Small intestine (tissue), 7 donors: ENCODE results near the gene NDUFS2. TPM values are rescaled to one million over a fixed set of nuclear protein-coding genes. Genes with fewer than 3 reads are reported as not detected.

Experiments
- DNase-seq, 2 donors: peaks; one replicate each; pipeline versions ENCODE4 v3.0.0 to v3.0.0-alpha.2; 2013
- FAIRE-seq: peaks from 2 replicates; lab custom pipeline; 2012; peaks lifted over from hg19 to GRCh38; lab: Jason Lieb, UNC
- H3K27ac ChIP-seq, 3 donors: one replicate each; pipeline ENCODE4 v1.5.1; 2013; ENCODE audit warnings: low read length in 2 of 3, mild to moderate bottlenecking in 2 of 3, control low read depth in 1 of 3, inconsistent platforms in 1 of 3, low read depth in 1 of 3, moderate library complexity in 1 of 3
- H3K27me3 ChIP-seq, 3 donors: one replicate each; pipeline ENCODE4 v1.6.1; 2013; ENCODE audit warnings: low read length in 3 of 3, inconsistent platforms in 1 of 3; ENCODE audit not compliant: control insufficient read depth in 3 of 3, insufficient read depth in 3 of 3
- H3K36me3 ChIP-seq, 3 donors: one replicate each; pipeline ENCODE4 v1.6.1; 2013; ENCODE audit warnings: low read length in 3 of 3, inconsistent platforms in 1 of 3, low read depth in 1 of 3, mild to moderate bottlenecking in 1 of 3, moderate library complexity in 1 of 3; ENCODE audit not compliant: control insufficient read depth in 3 of 3, insufficient read depth in 2 of 3
- H3K4me1 ChIP-seq, 3 donors: one replicate each; pipeline ENCODE4 v1.6.1; 2013; ENCODE audit warnings: low read length in 2 of 3, inconsistent platforms in 1 of 3, low read depth in 1 of 3, mild to moderate bottlenecking in 1 of 3, moderate library complexity in 1 of 3; ENCODE audit not compliant: control insufficient read depth in 3 of 3, insufficient read depth in 2 of 3
- H3K4me3 ChIP-seq, 3 donors: one replicate each; pipeline ENCODE4 v1.5.1; 2013; ENCODE audit warnings: low read length in 3 of 3, control low read depth in 1 of 3, inconsistent platforms in 1 of 3, low read depth in 1 of 3, mild to moderate bottlenecking in 1 of 3, moderate library complexity in 1 of 3
- H3K9me3 ChIP-seq, 2 donors: one replicate each; pipeline ENCODE4 v1.6.1; 2013; ENCODE audit warnings: low read depth in 1 of 2, low read length in 1 of 2; ENCODE audit not compliant: control insufficient read depth in 2 of 2, insufficient read depth in 1 of 2
- WGBS, 3 donors: extraction: QIAGEN DNeasy Blood & Tissue Kit; methylation state at CpG; one replicate each; pipeline ENCODE4 v1.1.7; 2013; 5-methylcytosine and 5-hydroxymethylcytosine counted together
- polyA plus RNA-seq, 4 donors: library from polyadenylated mRNA; stranded (reverse) in 3 of 4; unstranded in 1 of 4; fragments of 200-250 nt in 3 of 4; fragments of 120-200 nt in 1 of 4; gene quantifications; one replicate each; pipeline versions ENCODE4 v1.2.1 to v1.2.3, GENCODE V29; 2013
- donor health status: healthy with polysubstance abuse.
- donor health status: control.
- donor health status: control.
- donor health status: Bipolar disorder and iron deficiency.
- donor health status: healthy.

The NDUFS2 gene
- polyA plus RNA-seq, 4 donors = 113 to 170 (median 121) TPM

- H3K36me3 ChIP-seq = peaks cover 0 to 52% (median 0%) of the 10 kb centered on the region in 3 donors
- 3 to 9% (median 8%) methylated on average over 11 of the region's 11 CpGs for WGBS, 3 donors
- peak overlapping the region; percentile 79 to 92 (median 92) for H3K4me3 ChIP-seq
- DNase-seq (no peak), FAIRE-seq (no peak)
- peak overlapping the region in 1 of 3 donors; percentile 38 for H3K27ac ChIP-seq
- no peaks in the 10 kb centered on the region for H3K9me3 ChIP-seq
- peaks cover 0 to 29% (median 2%) of the 10 kb centered on the region in 3 donors for H3K4me1 ChIP-seq
- H3K27me3 ChIP-seq = no peaks in the 10 kb centered on the region
These were observed 42.3 kb upstream of the NDUFS2 start for GRCh38 chr1:161159913-161160243.

GRCh38 chr1:161160671-161161145 lies 41.5 kb upstream of the NDUFS2 start:
- H3K27ac ChIP-seq = no peak overlapping the region
- H3K9me3 ChIP-seq = no peaks in the 10 kb centered on the region
- H3K4me1 ChIP-seq = peaks cover 0 to 37% (median 2%) of the 10 kb centered on the region in 3 donors
- DNase-seq = no peak
- no peaks in the 10 kb centered on the region for H3K27me3 ChIP-seq
- H3K36me3 ChIP-seq = peaks cover 0 to 56% (median 0%) of the 10 kb centered on the region in 3 donors
- 93 to 96% (median 95%) methylated on average over 22 of the region's 22 CpGs for WGBS, 3 donors
- no peak overlapping the region for H3K4me3 ChIP-seq
- FAIRE-seq = no peak

- H3K4me3 ChIP-seq = no peak overlapping the region
- no peaks in the 10 kb centered on the region for H3K27me3 ChIP-seq
- FAIRE-seq (no peak), DNase-seq (no peak)
- H3K9me3 ChIP-seq = no peaks in the 10 kb centered on the region
- no peak overlapping the region for H3K27ac ChIP-seq
- WGBS, 3 donors = 75 to 88% (median 79%) methylated on average over 5 of the region's 5 CpGs
- H3K36me3 ChIP-seq = peaks cover 0 to 56% (median 0%) of the 10 kb centered on the region in 3 donors
- H3K4me1 ChIP-seq = peaks cover 0 to 38% (median 2%) of the 10 kb centered on the region in 3 donors
These were observed 40.5 kb upstream of the NDUFS2 start for GRCh38 chr1:161161652-161162051.

- Histone ChIP-seq H3K27ac (no peak overlapping the region), H3K9me3 (no peaks in the 10 kb centered on the region), H3K27me3 (no peaks in the 10 kb centered on the region), H3K36me3 (peaks cover 0 to 52% (median 0%) of the 10 kb centered on the region in 3 donors), H3K4me3 (no peak overlapping the region), H3K4me1 (peaks cover under 1 to 41% (median 2%) of the 10 kb centered on the region in 3 donors)
- DNase-seq = no peak
- WGBS, 3 donors = 64 to 79% (median 65%) methylated on average over 7 of the region's 7 CpGs
- no peak for FAIRE-seq
These were observed 40.1 kb upstream of the NDUFS2 start for GRCh38 chr1:161162052-161162451.

GRCh38 chr1:161162806-161163205 lies 39.4 kb upstream of the NDUFS2 start:
- DNase-seq = no peak
- H3K9me3 ChIP-seq = no peaks in the 10 kb centered on the region
- FAIRE-seq = no peak
- no peak overlapping the region for H3K4me3 ChIP-seq
- no peak overlapping the region for H3K27ac ChIP-seq
- no peaks in the 10 kb centered on the region for H3K27me3 ChIP-seq
- 92 to 95% (median 93%) methylated on average over 10 of the region's 10 CpGs for WGBS, 3 donors
- H3K4me1 ChIP-seq = peaks cover 2 to 45% (median 3%) of the 10 kb centered on the region in 3 donors
- H3K36me3 ChIP-seq = peaks cover 0 to 51% (median 0%) of the 10 kb centered on the region in 3 donors

GRCh38 chr1:161163793-161164192 lies 38.4 kb upstream of the NDUFS2 start:
- 91 to 93% (median 93%) methylated on average over 5 of the region's 5 CpGs for WGBS, 3 donors
- FAIRE-seq (no peak), DNase-seq (no peak)
- Histone ChIP-seq H3K9me3 (no peaks in the 10 kb centered on the region), H3K27me3 (no peaks in the 10 kb centered on the region), H3K4me3 (no peak overlapping the region), H3K36me3 (peaks cover 0 to 51% (median 0%) of the 10 kb centered on the region in 3 donors), H3K27ac (no peak overlapping the region), H3K4me1 (peaks cover 2 to 39% (median 3%) of the 10 kb centered on the region in 3 donors)

- FAIRE-seq (no peak), DNase-seq (no peak)
- H3K27me3 ChIP-seq = no peaks in the 10 kb centered on the region
- peak overlapping the region in 1 of 3 donors; percentile 59 for H3K4me3 ChIP-seq
- H3K9me3 ChIP-seq = no peaks in the 10 kb centered on the region
- peak overlapping the region; percentile 69 to 95 (median 90) for H3K27ac ChIP-seq
- 56 to 67% (median 63%) methylated on average over 14 of the region's 14 CpGs for WGBS, 3 donors
- peaks cover 0 to 57% (median 0%) of the 10 kb centered on the region in 3 donors for H3K36me3 ChIP-seq
- peaks cover 2 to 34% (median 3%) of the 10 kb centered on the region in 3 donors for H3K4me1 ChIP-seq
These were observed 37.1 kb upstream of the NDUFS2 start for GRCh38 chr1:161164901-161165610.

GRCh38 chr1:161165742-161166668 lies 36.2 kb upstream of the NDUFS2 start, which contains the start of gene PPOX:
Gene PPOX, plus strand, starts transcription at chr1:161166426. Its CDS starts 422 bp downstream, at chr1:161166848.
- DNase-seq = peak; percentile 98 to 99
- H3K27me3 ChIP-seq = no peaks in the 10 kb centered on the region
- no peak for FAIRE-seq
- H3K36me3 ChIP-seq = peaks cover 0 to 59% (median under 1%) of the 10 kb centered on the region in 3 donors
- H3K4me1 ChIP-seq = peaks cover 2 to 25% (median 3%) of the 10 kb centered on the region in 3 donors
- peak within 1 kb of the TSS; percentile 42 to 61 (median 59) for H3K4me3 ChIP-seq
- peak within 1 kb of the TSS; percentile 69 to 95 (median 90) for H3K27ac ChIP-seq
- 0% methylated on average over 54 of the region's 54 CpGs for WGBS, 3 donors
- H3K9me3 ChIP-seq = no peaks in the 10 kb centered on the region
